GM23338 (cell line): ENCODE data around the gene DNASE1L1. TPM values are rescaled to one million over a fixed set of nuclear protein-coding genes. Genes with fewer than 3 reads are reported as not detected.

Source experiments
- ATAC-seq: fragments of 200-7000 bp; cut with Tn5 transposase; 3 replicates; pipeline ENCODE4 v1.9.1; 2020
- DNase-seq: peaks from one replicate; pipeline ENCODE4 v3.0.0-alpha.2; 2015; ENCODE audit warnings: low spot score
- H2AFZ ChIP-seq: fragments of 200-600 bp; sonication (generic); 2 replicates; pipeline ENCODE4 v1.8.0; 2016; ENCODE audit warnings: antibody characterized with exemption, mild to moderate bottlenecking, moderate library complexity
- H3F3A ChIP-seq: fragments of 200-600 bp; sonication (generic); replicated peaks from 2 replicates; pipeline ENCODE4 v1.8.0; 2017; ENCODE audit warnings: antibody characterized with exemption, mixed run types, low read depth
- H3K27ac ChIP-seq: fragments of 200-600 bp; sonication (generic); 2 replicates; pipeline ENCODE4 v1.6.1; 2016; ENCODE audit warnings: low read depth
- H3K27me3 ChIP-seq: fragments of 200-600 bp; sonication (generic); 2 replicates; pipeline ENCODE4 v1.8.0; 2016; ENCODE audit warnings: mild to moderate bottlenecking, mixed run types, moderate library complexity; ENCODE audit not compliant: insufficient read depth
- H3K36me3 ChIP-seq: fragments of 200-600 bp; sonication (generic); 2 replicates; pipeline ENCODE4 v1.8.0; 2016; ENCODE audit warnings: mild to moderate bottlenecking; ENCODE audit not compliant: insufficient read depth
- H3K4me1 ChIP-seq: fragments of 200-600 bp; sonication (generic); 2 replicates; pipeline ENCODE4 v1.8.0; 2016; ENCODE audit warnings: mild to moderate bottlenecking, moderate library complexity; ENCODE audit not compliant: insufficient read depth
- H3K4me2 ChIP-seq: fragments of 200-600 bp; sonication (generic); 2 replicates; pipeline ENCODE4 v1.7.1; 2017; ENCODE audit warnings: mixed run types
- H3K4me3 ChIP-seq: fragments of 200-600 bp; sonication (generic); 2 replicates; pipeline ENCODE4 v1.6.1; 2016; ENCODE audit warnings: mixed run types
- H3K79me2 ChIP-seq: fragments of 200-600 bp; sonication (generic); replicated peaks from 2 replicates; pipeline ENCODE4 v1.8.0; 2017; ENCODE audit warnings: mild to moderate bottlenecking; ENCODE audit not compliant: insufficient read depth
- H3K9me2 ChIP-seq: fragments of 200-600 bp; sonication (generic); 2 replicates; pipeline ENCODE4 v1.8.0; 2017; ENCODE audit not compliant: insufficient read depth
- H4K20me1 ChIP-seq: fragments of 200-600 bp; sonication (generic); replicated peaks from 2 replicates; pipeline ENCODE4 v1.8.0; 2017; ENCODE audit warnings: mild to moderate bottlenecking; ENCODE audit not compliant: insufficient read depth
- H3K27ac Mint-ChIP-seq: 2 replicates; pipeline ENCODE4 v1.8.0; 2020; ENCODE audit warnings: inconsistent platforms, mild to moderate bottlenecking, moderate library complexity, mixed read lengths
- H3K27me3 Mint-ChIP-seq: 3 replicates; pipeline ENCODE4 v1.8.0; 2022; ENCODE audit warnings: low read depth, mild to moderate bottlenecking, moderate library complexity, mixed read lengths, inconsistent platforms; ENCODE audit not compliant: insufficient read depth, poor library complexity
- H3K36me3 Mint-ChIP-seq: 3 replicates; pipeline ENCODE4 v1.8.0; 2021; ENCODE audit warnings: low read depth, mild to moderate bottlenecking, inconsistent platforms, moderate library complexity, mixed read lengths
- H3K4me1 Mint-ChIP-seq: 3 replicates; pipeline ENCODE4 v1.8.0; 2020; ENCODE audit warnings: mild to moderate bottlenecking, inconsistent platforms, mixed read lengths
- H3K4me3 Mint-ChIP-seq: 3 replicates; pipeline ENCODE4 v1.8.0; 2021; ENCODE audit warnings: moderate library complexity, mild to moderate bottlenecking, inconsistent platforms, mixed read lengths
- H3K9me3 Mint-ChIP-seq: 3 replicates; pipeline ENCODE4 v1.8.0; 2020; ENCODE audit warnings: moderate library complexity, mild to moderate bottlenecking, inconsistent platforms, mixed read lengths
- CREB1 ChIP-seq: fragments of 250-450 bp; sonication (Bioruptor Pico); IDR thresholded peaks from 2 replicates; pipeline ENCODE4 v1.5.0; 2020; ENCODE audit warnings: low read depth, mild to moderate bottlenecking, moderate library complexity
- EZH2 ChIP-seq: fragments of 200-600 bp; sonication (generic); IDR thresholded peaks from one replicate; pipeline ENCODE4 v1.8.0; 2017; ENCODE audit warnings: antibody characterized with exemption, mild to moderate bottlenecking, low read depth; ENCODE audit not compliant: unreplicated experiment
- EZH2phosphoT487 ChIP-seq: fragments of 200-600 bp; sonication (generic); IDR thresholded peaks from one replicate; pipeline ENCODE4 v1.8.1; 2018; ENCODE audit warnings: antibody characterized with exemption; ENCODE audit not compliant: unreplicated experiment
- JUNB ChIP-seq: IDR thresholded peaks from one replicate; pipeline ENCODE4 v1.6.1; 2016; ENCODE audit warnings: antibody characterized with exemption; ENCODE audit not compliant: unreplicated experiment
- NANOG ChIP-seq: IDR thresholded peaks from 2 replicates; pipeline ENCODE4 v1.6.1; 2016; ENCODE audit warnings: antibody characterized with exemption, borderline replicate concordance
- POLR2AphosphoS5 ChIP-seq: IDR thresholded peaks from 2 replicates; pipeline ENCODE4 v1.6.1; 2016; ENCODE audit warnings: antibody characterized with exemption, low read depth
- STAT1 ChIP-seq: IDR thresholded peaks from one replicate; pipeline ENCODE4 v1.6.1; 2016; ENCODE audit warnings: antibody characterized with exemption; ENCODE audit not compliant: unreplicated experiment
- ZNF114 ChIP-seq: fragments of 250-450 bp; sonication (Bioruptor Pico); IDR thresholded peaks from 2 replicates; pipeline ENCODE4 v1.5.0; 2020; ENCODE audit warnings: mild to moderate bottlenecking, moderate library complexity
- ZNF331 ChIP-seq: fragments of 250-450 bp; sonication (Bioruptor Pico); IDR thresholded peaks from 2 replicates; pipeline ENCODE4 v1.5.0; 2020; ENCODE audit warnings: low read depth, mild to moderate bottlenecking, moderate library complexity
- polyA plus RNA-seq: library from polyadenylated mRNA; unstranded; fragments of >200 nt; fragmentation: Nextera tagmentation; extraction: Ambion mirVana; gene quantifications from 2 replicates; pipeline ENCODE4 v1.2.1, GENCODE V29; 2016
- total RNA-seq: library from RNA; depleted of rRNA; stranded (reverse); fragments of >200 nt; shearing (Covaris generic); gene quantifications from 2 replicates; pipeline ENCODE4 v1.2.3, GENCODE V29; 2014
- TF ChIP-seq, protein P1 (sequence below), 2 experiments: fragments of 200-600 bp in 1 of 2; sonication (generic) in 1 of 2; conservative IDR thresholded peaks; 2 replicates each; pipeline versions ENCODE4 v1.5.1 to v1.6.1; 2016 to 2017; ENCODE audit warnings: antibody characterized with exemption in 2 of 2, low read depth in 2 of 2, mild to moderate bottlenecking in 2 of 2, moderate library complexity in 1 of 2
- TF ChIP-seq, protein P2 (sequence below): IDR thresholded peaks from one replicate; pipeline ENCODE4 v1.6.1; 2018; ENCODE audit warnings: antibody characterized with exemption; ENCODE audit not compliant: unreplicated experiment
- TF ChIP-seq, protein P3 (sequence below): fragments of 250-450 bp; sonication (Bioruptor Pico); IDR thresholded peaks from 2 replicates; pipeline ENCODE4 v1.5.0; 2020; ENCODE audit warnings: mild to moderate bottlenecking, moderate library complexity
- TF ChIP-seq, protein P4 (sequence below): IDR thresholded peaks from 2 replicates; pipeline ENCODE4 v1.6.1; 2016; ENCODE audit warnings: antibody characterized with exemption

The DNASE1L1 gene
- total and polyA plus RNA-seq, 2 experiments from 2014 or later, result 3.3 to 16.1 TPM

DNA sequence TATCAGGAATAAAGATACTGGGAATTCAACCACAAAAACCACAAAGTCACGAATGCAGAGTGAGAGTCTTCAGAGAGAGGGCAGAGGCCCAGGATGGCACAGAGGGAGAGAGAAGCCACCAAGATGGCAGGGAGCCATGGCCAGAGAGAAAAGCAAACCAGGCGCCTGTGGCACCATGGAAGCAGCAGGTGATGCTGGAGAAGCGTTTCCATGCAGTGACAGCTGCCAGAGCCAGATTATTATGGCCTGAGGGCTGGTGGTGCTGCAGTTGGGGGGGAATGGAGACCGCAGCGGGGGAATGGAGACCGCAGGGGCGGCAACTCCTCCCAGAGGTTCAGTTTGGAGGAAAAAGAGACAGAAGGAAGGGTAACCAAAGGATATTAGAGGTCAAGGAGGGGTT lies 8.1 kb upstream of the DNASE1L1 start:
- Histone ChIP-seq H4K20me1 (no peaks in the 10 kb centered on the region), H2AFZ (no peak overlapping the region), H3K27ac (no peak overlapping the region), H3K4me2 (no peak overlapping the region), H3K4me3 (no peak overlapping the region), H3K79me2 (no peaks in the 10 kb centered on the region), H3K4me1 (no peaks in the 10 kb centered on the region; the same call in 1 of the 2 replicates), H3F3A (no peaks in the 10 kb centered on the region), H3K36me3 (no peaks in the 10 kb centered on the region), H3K27me3 (no peaks in the 10 kb centered on the region), H3K9me2 (no peaks in the 10 kb centered on the region)
- Mint-ChIP-seq H3K4me1 (no peaks in the 10 kb centered on the region), H3K27ac (no peak overlapping the region), H3K9me3 (no peaks in the 10 kb centered on the region), H3K27me3 (peaks cover 3% of the 10 kb centered on the region), H3K36me3 (peaks cover 12% of the 10 kb centered on the region), H3K4me3 (no peak overlapping the region)
- DNase-seq (no peak), ATAC-seq (no peak)
- no peak for TF ChIP-seq ZNF331
- TF ChIP-seq ZNF114 (CRISPR knock-in tag), result no peak
- no peak for TF ChIP-seq EZH2phosphoT487
- TF ChIP-seq EZH2, result no peak
- no peak for TF ChIP-seq CREB1 (CRISPR knock-in tag)
- TF ChIP-seq, protein P1, sequence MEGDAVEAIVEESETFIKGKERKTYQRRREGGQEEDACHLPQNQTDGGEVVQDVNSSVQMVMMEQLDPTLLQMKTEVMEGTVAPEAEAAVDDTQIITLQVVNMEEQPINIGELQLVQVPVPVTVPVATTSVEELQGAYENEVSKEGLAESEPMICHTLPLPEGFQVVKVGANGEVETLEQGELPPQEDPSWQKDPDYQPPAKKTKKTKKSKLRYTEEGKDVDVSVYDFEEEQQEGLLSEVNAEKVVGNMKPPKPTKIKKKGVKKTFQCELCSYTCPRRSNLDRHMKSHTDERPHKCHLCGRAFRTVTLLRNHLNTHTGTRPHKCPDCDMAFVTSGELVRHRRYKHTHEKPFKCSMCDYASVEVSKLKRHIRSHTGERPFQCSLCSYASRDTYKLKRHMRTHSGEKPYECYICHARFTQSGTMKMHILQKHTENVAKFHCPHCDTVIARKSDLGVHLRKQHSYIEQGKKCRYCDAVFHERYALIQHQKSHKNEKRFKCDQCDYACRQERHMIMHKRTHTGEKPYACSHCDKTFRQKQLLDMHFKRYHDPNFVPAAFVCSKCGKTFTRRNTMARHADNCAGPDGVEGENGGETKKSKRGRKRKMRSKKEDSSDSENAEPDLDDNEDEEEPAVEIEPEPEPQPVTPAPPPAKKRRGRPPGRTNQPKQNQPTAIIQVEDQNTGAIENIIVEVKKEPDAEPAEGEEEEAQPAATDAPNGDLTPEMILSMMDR (conservative IDR thresholded peaks at IDR 0.05; ENCODE audit: low read depth in 2 of 2), result no peak
- no peak for TF ChIP-seq POLR2AphosphoS5
- no peak for TF ChIP-seq JUNB
- TF ChIP-seq STAT1, result no peak
- TF ChIP-seq NANOG, result no peak
- TF ChIP-seq, protein P2, sequence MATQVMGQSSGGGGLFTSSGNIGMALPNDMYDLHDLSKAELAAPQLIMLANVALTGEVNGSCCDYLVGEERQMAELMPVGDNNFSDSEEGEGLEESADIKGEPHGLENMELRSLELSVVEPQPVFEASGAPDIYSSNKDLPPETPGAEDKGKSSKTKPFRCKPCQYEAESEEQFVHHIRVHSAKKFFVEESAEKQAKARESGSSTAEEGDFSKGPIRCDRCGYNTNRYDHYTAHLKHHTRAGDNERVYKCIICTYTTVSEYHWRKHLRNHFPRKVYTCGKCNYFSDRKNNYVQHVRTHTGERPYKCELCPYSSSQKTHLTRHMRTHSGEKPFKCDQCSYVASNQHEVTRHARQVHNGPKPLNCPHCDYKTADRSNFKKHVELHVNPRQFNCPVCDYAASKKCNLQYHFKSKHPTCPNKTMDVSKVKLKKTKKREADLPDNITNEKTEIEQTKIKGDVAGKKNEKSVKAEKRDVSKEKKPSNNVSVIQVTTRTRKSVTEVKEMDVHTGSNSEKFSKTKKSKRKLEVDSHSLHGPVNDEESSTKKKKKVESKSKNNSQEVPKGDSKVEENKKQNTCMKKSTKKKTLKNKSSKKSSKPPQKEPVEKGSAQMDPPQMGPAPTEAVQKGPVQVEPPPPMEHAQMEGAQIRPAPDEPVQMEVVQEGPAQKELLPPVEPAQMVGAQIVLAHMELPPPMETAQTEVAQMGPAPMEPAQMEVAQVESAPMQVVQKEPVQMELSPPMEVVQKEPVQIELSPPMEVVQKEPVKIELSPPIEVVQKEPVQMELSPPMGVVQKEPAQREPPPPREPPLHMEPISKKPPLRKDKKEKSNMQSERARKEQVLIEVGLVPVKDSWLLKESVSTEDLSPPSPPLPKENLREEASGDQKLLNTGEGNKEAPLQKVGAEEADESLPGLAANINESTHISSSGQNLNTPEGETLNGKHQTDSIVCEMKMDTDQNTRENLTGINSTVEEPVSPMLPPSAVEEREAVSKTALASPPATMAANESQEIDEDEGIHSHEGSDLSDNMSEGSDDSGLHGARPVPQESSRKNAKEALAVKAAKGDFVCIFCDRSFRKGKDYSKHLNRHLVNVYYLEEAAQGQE, result no peak
- TF ChIP-seq, protein P3, sequence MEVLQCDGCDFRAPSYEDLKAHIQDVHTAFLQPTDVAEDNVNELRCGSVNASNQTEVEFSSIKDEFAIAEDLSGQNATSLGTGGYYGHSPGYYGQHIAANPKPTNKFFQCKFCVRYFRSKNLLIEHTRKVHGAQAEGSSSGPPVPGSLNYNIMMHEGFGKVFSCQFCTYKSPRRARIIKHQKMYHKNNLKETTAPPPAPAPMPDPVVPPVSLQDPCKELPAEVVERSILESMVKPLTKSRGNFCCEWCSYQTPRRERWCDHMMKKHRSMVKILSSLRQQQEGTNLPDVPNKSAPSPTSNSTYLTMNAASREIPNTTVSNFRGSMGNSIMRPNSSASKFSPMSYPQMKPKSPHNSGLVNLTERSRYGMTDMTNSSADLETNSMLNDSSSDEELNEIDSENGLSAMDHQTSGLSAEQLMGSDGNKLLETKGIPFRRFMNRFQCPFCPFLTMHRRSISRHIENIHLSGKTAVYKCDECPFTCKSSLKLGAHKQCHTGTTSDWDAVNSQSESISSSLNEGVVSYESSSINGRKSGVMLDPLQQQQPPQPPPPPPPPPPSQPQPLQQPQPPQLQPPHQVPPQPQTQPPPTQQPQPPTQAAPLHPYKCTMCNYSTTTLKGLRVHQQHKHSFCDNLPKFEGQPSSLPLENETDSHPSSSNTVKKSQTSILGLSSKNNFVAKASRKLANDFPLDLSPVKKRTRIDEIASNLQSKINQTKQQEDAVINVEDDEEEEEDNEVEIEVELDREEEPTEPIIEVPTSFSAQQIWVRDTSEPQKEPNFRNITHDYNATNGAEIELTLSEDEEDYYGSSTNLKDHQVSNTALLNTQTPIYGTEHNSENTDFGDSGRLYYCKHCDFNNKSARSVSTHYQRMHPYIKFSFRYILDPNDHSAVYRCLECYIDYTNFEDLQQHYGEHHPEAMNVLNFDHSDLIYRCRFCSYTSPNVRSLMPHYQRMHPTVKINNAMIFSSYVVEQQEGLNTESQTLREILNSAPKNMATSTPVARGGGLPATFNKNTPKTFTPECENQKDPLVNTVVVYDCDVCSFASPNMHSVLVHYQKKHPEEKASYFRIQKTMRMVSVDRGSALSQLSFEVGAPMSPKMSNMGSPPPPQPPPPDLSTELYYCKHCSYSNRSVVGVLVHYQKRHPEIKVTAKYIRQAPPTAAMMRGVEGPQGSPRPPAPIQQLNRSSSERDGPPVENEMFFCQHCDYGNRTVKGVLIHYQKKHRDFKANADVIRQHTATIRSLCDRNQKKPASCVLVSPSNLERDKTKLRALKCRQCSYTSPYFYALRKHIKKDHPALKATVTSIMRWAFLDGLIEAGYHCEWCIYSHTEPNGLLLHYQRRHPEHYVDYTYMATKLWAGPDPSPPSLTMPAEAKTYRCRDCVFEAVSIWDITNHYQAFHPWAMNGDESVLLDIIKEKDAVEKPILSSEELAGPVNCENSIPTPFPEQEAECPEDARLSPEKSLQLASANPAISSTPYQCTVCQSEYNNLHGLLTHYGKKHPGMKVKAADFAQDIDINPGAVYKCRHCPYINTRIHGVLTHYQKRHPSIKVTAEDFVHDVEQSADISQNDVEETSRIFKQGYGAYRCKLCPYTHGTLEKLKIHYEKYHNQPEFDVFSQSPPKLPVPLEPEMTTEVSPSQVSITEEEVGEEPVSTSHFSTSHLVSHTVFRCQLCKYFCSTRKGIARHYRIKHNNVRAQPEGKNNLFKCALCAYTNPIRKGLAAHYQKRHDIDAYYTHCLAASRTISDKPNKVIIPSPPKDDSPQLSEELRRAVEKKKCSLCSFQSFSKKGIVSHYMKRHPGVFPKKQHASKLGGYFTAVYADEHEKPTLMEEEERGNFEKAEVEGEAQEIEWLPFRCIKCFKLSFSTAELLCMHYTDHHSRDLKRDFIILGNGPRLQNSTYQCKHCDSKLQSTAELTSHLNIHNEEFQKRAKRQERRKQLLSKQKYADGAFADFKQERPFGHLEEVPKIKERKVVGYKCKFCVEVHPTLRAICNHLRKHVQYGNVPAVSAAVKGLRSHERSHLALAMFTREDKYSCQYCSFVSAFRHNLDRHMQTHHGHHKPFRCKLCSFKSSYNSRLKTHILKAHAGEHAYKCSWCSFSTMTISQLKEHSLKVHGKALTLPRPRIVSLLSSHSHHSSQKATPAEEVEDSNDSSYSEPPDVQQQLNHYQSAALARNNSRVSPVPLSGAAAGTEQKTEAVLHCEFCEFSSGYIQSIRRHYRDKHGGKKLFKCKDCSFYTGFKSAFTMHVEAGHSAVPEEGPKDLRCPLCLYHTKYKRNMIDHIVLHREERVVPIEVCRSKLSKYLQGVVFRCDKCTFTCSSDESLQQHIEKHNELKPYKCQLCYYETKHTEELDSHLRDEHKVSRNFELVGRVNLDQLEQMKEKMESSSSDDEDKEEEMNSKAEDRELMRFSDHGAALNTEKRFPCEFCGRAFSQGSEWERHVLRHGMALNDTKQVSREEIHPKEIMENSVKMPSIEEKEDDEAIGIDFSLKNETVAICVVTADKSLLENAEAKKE (CRISPR knock-in tag), result no peak
- TF ChIP-seq, protein P4, sequence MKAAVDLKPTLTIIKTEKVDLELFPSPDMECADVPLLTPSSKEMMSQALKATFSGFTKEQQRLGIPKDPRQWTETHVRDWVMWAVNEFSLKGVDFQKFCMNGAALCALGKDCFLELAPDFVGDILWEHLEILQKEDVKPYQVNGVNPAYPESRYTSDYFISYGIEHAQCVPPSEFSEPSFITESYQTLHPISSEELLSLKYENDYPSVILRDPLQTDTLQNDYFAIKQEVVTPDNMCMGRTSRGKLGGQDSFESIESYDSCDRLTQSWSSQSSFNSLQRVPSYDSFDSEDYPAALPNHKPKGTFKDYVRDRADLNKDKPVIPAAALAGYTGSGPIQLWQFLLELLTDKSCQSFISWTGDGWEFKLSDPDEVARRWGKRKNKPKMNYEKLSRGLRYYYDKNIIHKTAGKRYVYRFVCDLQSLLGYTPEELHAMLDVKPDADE, result no peak
